Measurements from ENCODE around the gene SPATC1L. TPM values are rescaled to one million over a fixed set of nuclear protein-coding genes. Genes with fewer than 3 reads are reported as not detected.

Gene SPATC1L
- total RNA-seq, 1 donor from 2014 or later = 8.6 TPM

DNA sequence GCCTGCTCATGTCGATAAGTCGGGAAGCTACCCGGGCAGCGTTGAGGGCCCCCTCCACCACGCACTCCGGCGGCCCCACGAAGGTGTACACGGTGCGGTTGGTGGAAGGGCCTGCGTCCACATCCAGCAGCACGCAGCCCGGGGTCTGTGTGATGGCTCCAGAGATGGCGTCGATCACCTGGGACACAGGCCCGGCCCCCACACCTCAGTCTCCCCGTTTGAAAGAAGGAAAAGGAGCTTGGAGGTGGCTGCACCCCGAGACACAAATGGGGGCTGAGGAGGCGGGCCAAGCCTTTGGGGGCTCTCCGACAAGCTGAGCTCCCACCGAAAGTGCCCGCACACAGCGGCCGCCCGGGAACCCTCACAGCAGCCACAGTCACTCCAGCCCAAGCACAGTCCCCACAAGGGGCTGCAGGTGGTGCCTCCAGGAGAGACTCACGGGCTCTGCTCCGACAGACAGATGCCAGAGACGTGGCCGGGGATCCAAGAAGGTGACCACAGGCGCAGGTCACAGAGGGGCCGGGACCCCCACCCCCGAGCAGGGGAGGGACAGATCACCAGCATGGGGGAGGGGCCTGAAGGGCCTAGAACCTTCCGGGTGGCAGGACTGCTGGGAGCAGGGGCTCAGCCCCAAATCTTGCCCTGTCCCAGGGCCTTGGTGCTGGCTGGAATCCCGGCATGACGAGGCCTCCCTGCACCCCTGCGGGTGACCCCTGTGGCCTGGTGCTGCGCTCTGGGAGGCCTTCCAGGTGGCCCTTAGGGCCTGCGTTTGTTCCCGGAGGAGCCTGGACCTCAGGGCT is 29.9 kb downstream of the SPATC1L start:
- peak; percentile 36 for DNase-seq
- H3K36me3 ChIP-seq = no peaks in the 10 kb centered on the region
- TF ChIP-seq, protein P1, sequence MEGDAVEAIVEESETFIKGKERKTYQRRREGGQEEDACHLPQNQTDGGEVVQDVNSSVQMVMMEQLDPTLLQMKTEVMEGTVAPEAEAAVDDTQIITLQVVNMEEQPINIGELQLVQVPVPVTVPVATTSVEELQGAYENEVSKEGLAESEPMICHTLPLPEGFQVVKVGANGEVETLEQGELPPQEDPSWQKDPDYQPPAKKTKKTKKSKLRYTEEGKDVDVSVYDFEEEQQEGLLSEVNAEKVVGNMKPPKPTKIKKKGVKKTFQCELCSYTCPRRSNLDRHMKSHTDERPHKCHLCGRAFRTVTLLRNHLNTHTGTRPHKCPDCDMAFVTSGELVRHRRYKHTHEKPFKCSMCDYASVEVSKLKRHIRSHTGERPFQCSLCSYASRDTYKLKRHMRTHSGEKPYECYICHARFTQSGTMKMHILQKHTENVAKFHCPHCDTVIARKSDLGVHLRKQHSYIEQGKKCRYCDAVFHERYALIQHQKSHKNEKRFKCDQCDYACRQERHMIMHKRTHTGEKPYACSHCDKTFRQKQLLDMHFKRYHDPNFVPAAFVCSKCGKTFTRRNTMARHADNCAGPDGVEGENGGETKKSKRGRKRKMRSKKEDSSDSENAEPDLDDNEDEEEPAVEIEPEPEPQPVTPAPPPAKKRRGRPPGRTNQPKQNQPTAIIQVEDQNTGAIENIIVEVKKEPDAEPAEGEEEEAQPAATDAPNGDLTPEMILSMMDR (IDR thresholded peaks at IDR 0.05) = no peak
- no peak for ATAC-seq
- intact Hi-C loops (cut with DNase I) = no loop called here
- peaks cover 11% of the 10 kb centered on the region for H3K4me1 ChIP-seq
- H3K9me3 ChIP-seq = no peaks in the 10 kb centered on the region
- H3K4me3 ChIP-seq = no peak overlapping the region
- no peak overlapping the region for H3K27ac ChIP-seq
- no peaks in the 10 kb centered on the region for H3K27me3 ChIP-seq (ENCODE audit: low read depth)

DNA sequence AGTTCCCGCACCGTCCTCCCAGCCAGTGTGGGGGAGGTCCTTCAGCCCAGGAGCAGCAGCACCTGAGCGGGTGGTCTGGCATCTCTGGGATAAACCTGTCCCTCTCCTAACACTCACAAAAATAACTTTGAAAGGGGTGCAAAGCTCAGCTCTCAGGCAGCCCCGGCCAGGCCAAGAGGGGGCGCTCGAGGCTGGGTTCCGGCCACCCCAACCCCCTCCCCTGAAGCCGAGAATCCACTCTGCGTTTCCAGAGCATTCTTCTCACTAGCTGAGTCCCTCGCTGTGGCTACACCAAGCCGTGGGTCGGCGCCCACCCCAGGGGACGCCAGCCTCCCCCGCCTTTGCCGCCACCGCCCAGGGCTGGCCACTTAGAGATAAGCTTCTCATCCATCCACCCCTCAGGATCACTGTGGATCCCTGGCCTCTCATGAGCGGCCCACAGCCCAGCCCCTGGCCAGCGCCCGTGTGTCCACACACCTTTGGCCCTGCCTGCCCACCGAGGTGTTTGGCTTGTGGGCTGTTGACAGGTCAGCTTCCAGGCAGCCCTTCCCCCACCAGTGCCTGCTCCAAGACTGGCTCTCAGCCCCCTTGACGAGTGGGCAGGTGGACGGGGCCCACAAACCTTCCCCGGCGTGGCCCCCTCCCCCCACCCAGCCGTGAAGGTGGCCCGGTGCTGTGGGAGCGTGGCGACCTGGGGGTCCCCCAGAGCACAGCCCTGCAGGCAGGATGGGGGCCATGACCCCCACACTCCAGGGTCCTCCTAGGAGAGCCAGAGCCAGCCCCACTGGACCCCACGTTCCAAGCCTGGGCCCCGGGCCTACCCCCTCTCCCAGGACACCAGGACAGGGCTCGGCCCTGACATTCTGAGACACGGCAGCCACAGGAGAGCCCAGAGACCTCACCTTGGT is 30.8 kb downstream of the SPATC1L start:
- ATAC-seq (peak; percentile 69 to 72), DNase-seq (peak; percentile 57)
- Histone ChIP-seq H3K4me3 (peak overlapping the region; percentile 37), H3K9me3 (no peaks in the 10 kb centered on the region), H3K4me1 (peaks cover 11% of the 10 kb centered on the region), H3K36me3 (no peaks in the 10 kb centered on the region), H3K27ac (no peak overlapping the region), H3K27me3 (ENCODE audit: low read depth) (no peaks in the 10 kb centered on the region)
- intact Hi-C loops (cut with DNase I) = no loop called here
- TF ChIP-seq, protein P1 (IDR thresholded peaks at IDR 0.05) = peak; percentile 76

DNA sequence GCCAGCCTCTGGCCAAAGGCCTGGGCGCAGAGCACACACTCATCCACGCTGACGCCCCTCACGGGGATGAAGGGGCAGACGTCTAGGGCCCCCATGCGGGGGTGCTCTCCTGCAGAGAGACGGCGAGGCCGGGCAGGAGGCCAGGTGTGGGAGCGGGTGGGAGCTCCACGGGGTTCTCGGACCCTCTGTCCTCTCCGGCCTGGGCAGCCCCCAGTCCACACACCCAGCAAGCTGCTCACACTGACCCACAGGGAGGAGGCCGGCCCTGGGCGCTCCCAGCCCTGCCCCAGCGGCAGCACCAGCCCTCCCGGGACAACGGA is 31.4 kb downstream of the SPATC1L start:
- Histone ChIP-seq H3K9me3 (no peaks in the 10 kb centered on the region), H3K4me3 (peak overlapping the region; percentile 37), H3K27me3 (ENCODE audit: low read depth) (no peaks in the 10 kb centered on the region), H3K36me3 (no peaks in the 10 kb centered on the region), H3K27ac (no peak overlapping the region), H3K4me1 (peaks cover 11% of the 10 kb centered on the region)
- TF ChIP-seq, protein P1 (IDR thresholded peaks at IDR 0.05) = no peak
- ATAC-seq (peak; percentile 11 to 25), DNase-seq (no peak)
- intact Hi-C loops (cut with DNase I) = no loop called here

DNA sequence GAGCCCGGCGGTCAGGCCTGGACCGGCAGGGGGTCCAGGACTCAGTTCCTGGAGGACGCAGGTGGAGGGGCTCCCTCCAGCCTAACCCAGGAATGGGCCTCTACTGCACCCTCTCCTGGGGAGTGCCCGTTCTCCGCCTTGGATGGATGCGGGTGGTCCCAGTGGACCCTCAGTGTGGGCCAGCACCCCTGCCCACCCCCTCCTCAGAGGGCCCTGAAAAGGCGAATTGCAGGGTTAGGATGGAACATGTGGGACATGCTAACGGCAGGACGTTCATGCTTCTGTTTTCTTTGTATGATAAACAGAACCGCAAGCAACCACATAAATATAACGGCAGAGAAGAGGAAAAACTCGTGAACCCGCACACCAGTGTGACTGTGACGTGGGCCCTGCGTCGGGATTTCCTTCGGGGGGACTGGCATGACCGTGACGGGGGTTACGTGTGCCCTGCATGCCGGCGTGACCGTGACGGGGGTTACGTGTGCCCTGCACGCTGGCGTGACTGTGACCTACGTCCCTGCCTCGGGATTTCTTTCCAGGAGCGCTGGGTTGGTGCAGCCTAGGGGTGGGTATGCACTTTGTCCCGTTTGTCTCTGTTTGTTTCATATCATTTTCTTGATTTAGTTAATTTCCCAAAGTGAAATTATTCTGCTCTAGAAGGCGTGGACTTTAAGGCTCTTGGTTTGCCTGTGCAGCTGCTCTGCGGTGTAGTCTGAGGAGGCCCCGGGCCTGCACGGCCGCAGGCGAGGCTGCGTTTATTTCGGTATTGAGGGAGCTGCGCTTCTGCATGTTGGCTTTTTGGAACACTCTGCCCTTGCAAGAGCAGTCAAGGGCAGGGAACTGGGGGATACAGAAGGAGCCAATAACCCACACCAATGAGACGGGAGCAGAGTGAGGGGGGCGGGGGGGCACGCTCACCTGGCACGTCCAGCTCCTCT is 32.0 kb downstream of the SPATC1L start:
- Histone ChIP-seq H3K27ac (no peak overlapping the region), H3K36me3 (no peaks in the 10 kb centered on the region), H3K27me3 (ENCODE audit: low read depth) (no peaks in the 10 kb centered on the region), H3K9me3 (no peaks in the 10 kb centered on the region), H3K4me1 (peaks cover 11% of the 10 kb centered on the region), H3K4me3 (no peak overlapping the region)
- ATAC-seq = no peak
- DNase-seq = no peak
- TF ChIP-seq, protein P1 (IDR thresholded peaks at IDR 0.05) = no peak
- intact Hi-C loops (cut with DNase I) = no loop called here

Data from lower lobe of right lung (tissue), 2 donors.